H9 (cell line): ENCODE results near the gene CSMD2. TPM values are rescaled to one million over a fixed set of nuclear protein-coding genes. Genes with fewer than 3 reads are reported as not detected.

ENCODE experiments used
- DNase-seq: peaks from one replicate; pipeline ENCODE4 v3.0.0-alpha.2; 2017
- H2AFZ ChIP-seq: one replicate; pipeline ENCODE4 v1.6.1; 2013; ENCODE audit warnings: mild to moderate bottlenecking, low read length, control low read depth, moderate library complexity
- H2AK5ac ChIP-seq: 2 replicates; pipeline ENCODE4 v1.6.1; 2013; ENCODE audit warnings: low read length, control low read depth, mixed read lengths; ENCODE audit not compliant: insufficient read length
- H2BK120ac ChIP-seq: one replicate; pipeline ENCODE4 v1.6.1; 2013; ENCODE audit warnings: low read depth, mild to moderate bottlenecking, low read length, control low read depth, inconsistent platforms; ENCODE audit not compliant: poor library complexity, severe bottlenecking
- H2BK12ac ChIP-seq: 2 replicates; pipeline ENCODE4 v1.6.1; 2013; ENCODE audit warnings: low read length, control low read depth, mixed read lengths, low read depth; ENCODE audit not compliant: insufficient read length
- H2BK15ac ChIP-seq: 2 replicates; pipeline ENCODE4 v1.6.1; 2013; ENCODE audit warnings: low read depth, low read length, control low read depth
- H2BK20ac ChIP-seq: one replicate; pipeline ENCODE4 v1.6.1; 2013; ENCODE audit warnings: low read depth, mild to moderate bottlenecking, low read length, control low read depth, inconsistent platforms; ENCODE audit not compliant: poor library complexity, severe bottlenecking
- H2BK5ac ChIP-seq: 2 replicates; pipeline ENCODE4 v1.6.1; 2013; ENCODE audit warnings: low read length, control low read depth, mixed read lengths; ENCODE audit not compliant: insufficient read length
- H3K14ac ChIP-seq: 2 replicates; pipeline ENCODE4 v1.6.1; 2013; ENCODE audit warnings: low read length, control low read depth; ENCODE audit not compliant: insufficient read depth
- H3K18ac ChIP-seq: 2 replicates; pipeline ENCODE4 v1.6.1; 2013; ENCODE audit warnings: low read depth, mild to moderate bottlenecking, mixed read lengths, low read length, control low read depth; ENCODE audit not compliant: insufficient read length
- H3K23ac ChIP-seq: 2 replicates; pipeline ENCODE4 v1.6.1; 2013; ENCODE audit warnings: low read length, control low read depth, mixed read lengths, low read depth; ENCODE audit not compliant: insufficient read length
- H3K23me2 ChIP-seq: 2 replicates; pipeline ENCODE4 v1.6.1; 2013; ENCODE audit warnings: low read depth, mild to moderate bottlenecking, mixed read lengths, low read length, control low read depth; ENCODE audit not compliant: insufficient read length, poor library complexity, severe bottlenecking
- H3K27ac ChIP-seq: 2 replicates; pipeline ENCODE4 v1.5.1; 2013; ENCODE audit warnings: low read length, control low read depth, mixed read lengths, low read depth; ENCODE audit not compliant: insufficient read length
- H3K27me3 ChIP-seq: 2 replicates; pipeline ENCODE4 v1.6.1; 2013; ENCODE audit warnings: low read length, control low read depth, inconsistent platforms; ENCODE audit not compliant: insufficient read depth
- H3K4ac ChIP-seq: 2 replicates; pipeline ENCODE4 v1.6.1; 2013; ENCODE audit warnings: low read depth, mild to moderate bottlenecking, control low read depth, inconsistent platforms, low read length, moderate library complexity
- H3K4me1 ChIP-seq: 2 replicates; pipeline ENCODE4 v1.6.1; 2013; ENCODE audit warnings: low read length, control low read depth, inconsistent platforms; ENCODE audit not compliant: insufficient read depth
- H3K4me2 ChIP-seq: 2 replicates; pipeline ENCODE4 v1.6.1; 2013; ENCODE audit warnings: low read length, control low read depth, mixed read lengths; ENCODE audit not compliant: insufficient read length, insufficient read depth
- H3K56ac ChIP-seq: 2 replicates; pipeline ENCODE4 v1.6.1; 2013; ENCODE audit warnings: low read depth, mild to moderate bottlenecking, mixed read lengths, low read length, control low read depth; ENCODE audit not compliant: insufficient read length
- H3K79me1 ChIP-seq: 2 replicates; pipeline ENCODE4 v1.6.1; 2013; ENCODE audit warnings: low read depth, mild to moderate bottlenecking, moderate library complexity, low read length, control low read depth, inconsistent platforms; ENCODE audit not compliant: insufficient read depth, poor library complexity, severe bottlenecking
- H3K79me2 ChIP-seq: 2 replicates; pipeline ENCODE4 v1.6.1; 2013; ENCODE audit warnings: low read length, control low read depth, inconsistent platforms; ENCODE audit not compliant: insufficient read depth
- H3K9ac ChIP-seq: 2 replicates; pipeline ENCODE4 v1.6.1; 2013; ENCODE audit warnings: low read length, control low read depth, mixed read lengths; ENCODE audit not compliant: insufficient read length; ENCODE audit errors: extremely low read depth
- H3K9me3 ChIP-seq: one replicate; pipeline ENCODE4 v1.6.1; 2013; ENCODE audit warnings: low read depth, low read length, inconsistent platforms; ENCODE audit not compliant: control insufficient read depth
- H3T11ph ChIP-seq: one replicate; pipeline ENCODE4 v1.6.1; 2013; ENCODE audit warnings: mild to moderate bottlenecking, low read length, control low read depth, inconsistent platforms
- H4K20me1 ChIP-seq: one replicate; pipeline ENCODE4 v1.6.1; 2013; ENCODE audit not compliant: control insufficient read depth, insufficient read length, insufficient read depth
- H4K5ac ChIP-seq: 2 replicates; pipeline ENCODE4 v1.6.1; 2013; ENCODE audit warnings: low read depth, mild to moderate bottlenecking, mixed read lengths, low read length, control low read depth; ENCODE audit not compliant: insufficient read length
- H4K8ac ChIP-seq: replicated peaks from 2 replicates; pipeline ENCODE4 v1.6.1; 2013; ENCODE audit warnings: low read length, control low read depth, mixed read lengths, low read depth; ENCODE audit not compliant: insufficient read length
- H4K91ac ChIP-seq: 2 replicates; pipeline ENCODE4 v1.6.1; 2013; ENCODE audit warnings: low read depth, mild to moderate bottlenecking, moderate library complexity, mixed read lengths, low read length, control low read depth; ENCODE audit not compliant: insufficient read length
- H3K27ac Mint-ChIP-seq, 3 experiments: 2 replicates in 2 of 3; 3 replicates in 1 of 3; pipeline ENCODE4 v1.8.0; 2020 to 2021; ENCODE audit warnings: mixed read lengths in 3 of 3, mild to moderate bottlenecking in 1 of 3, moderate library complexity in 1 of 3
- H3K27me3 Mint-ChIP-seq: 2 replicates; pipeline ENCODE4 v1.8.0; 2021; ENCODE audit warnings: low read depth, mild to moderate bottlenecking, moderate library complexity, mixed read lengths
- H3K36me3 Mint-ChIP-seq, 3 experiments: 2 replicates in 2 of 3; 3 replicates in 1 of 3; pipeline ENCODE4 v1.8.0; 2020 to 2021; ENCODE audit warnings: low read depth in 3 of 3, mixed read lengths in 3 of 3; ENCODE audit not compliant: insufficient read depth in 1 of 3
- H3K4me1 Mint-ChIP-seq, 2 experiments: 2 replicates each; pipeline ENCODE4 v1.8.0; 2020; ENCODE audit warnings: mixed read lengths in 2 of 2
- H3K4me3 Mint-ChIP-seq, 2 experiments: 2 replicates in 1 of 2; 3 replicates in 1 of 2; pipeline ENCODE4 v1.8.0; 2020 to 2021; ENCODE audit warnings: mild to moderate bottlenecking in 2 of 2, mixed read lengths in 2 of 2, moderate library complexity in 1 of 2
- H3K9me3 Mint-ChIP-seq, 2 experiments: 2 replicates in 1 of 2; 3 replicates in 1 of 2; pipeline ENCODE4 v1.8.0; 2020; ENCODE audit warnings: mild to moderate bottlenecking in 2 of 2, mixed read lengths in 2 of 2, moderate library complexity in 1 of 2
- WGBS: extraction: QIAGEN DNeasy Blood & Tissue Kit; methylation state at CpG from one replicate; pipeline ENCODE4 v1.1.7; 2013; ENCODE audit warnings: missing lambda C conversion rate, low lambda C conversion rate, mixed read lengths; ENCODE audit not compliant: insufficient read length; ENCODE audit errors: extremely low coverage; 5-methylcytosine and 5-hydroxymethylcytosine counted together
- total RNA-seq: library from RNA; stranded (reverse); gene quantifications from 2 replicates; pipeline ENCODE4 v1.2.1, GENCODE V29; 2021
- TF ChIP-seq, protein P1 (sequence below): fragments of 200-600 bp; sonication (generic); conservative IDR thresholded peaks from 3 replicates; pipeline ENCODE4 v1.8.0; 2021; ENCODE audit warnings: antibody characterized with exemption, mild to moderate bottlenecking

CSMD2 gene
- total RNA-seq, 1 experiment from 2014 or later = 6.4 TPM

DNA sequence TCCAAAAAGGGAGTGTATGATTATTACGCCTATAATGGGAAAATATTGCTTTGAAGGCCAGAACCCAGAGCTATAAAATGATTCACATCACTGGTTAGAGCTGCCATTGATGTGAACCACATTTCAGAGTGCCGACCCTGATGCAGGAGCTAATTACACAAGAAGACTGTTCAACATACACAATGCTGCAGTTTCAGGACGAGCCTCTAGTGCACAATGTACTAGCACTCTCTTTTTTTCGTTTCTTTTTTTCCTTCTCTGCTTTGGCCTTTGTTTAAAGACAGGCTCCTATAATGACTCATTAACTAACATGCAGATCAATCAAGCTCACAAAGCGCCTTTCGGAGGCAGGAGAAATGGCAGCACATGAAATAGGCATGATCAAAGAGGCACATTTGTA is 367.2 kb downstream of the CSMD2 start:
- H3K36me3 Mint-ChIP-seq = peaks cover 36 to 42% (median 37%) of the 10 kb centered on the region in 3 experiments
- DNase-seq = no peak
- no CpG with 5 or more reads among the region's 6 CpGs for WGBS

More for the DNA sequence above, 367.2 kb downstream of the CSMD2 start:
- Histone ChIP-seq H3K23ac (no peak overlapping the region), H2BK120ac (no peak overlapping the region), H2BK12ac (no peak overlapping the region), H4K8ac (no peak overlapping the region), H3K9ac (no peak overlapping the region), H3K14ac (no peak overlapping the region), H3K9me3 (peaks cover 5% of the 10 kb centered on the region), H2BK20ac (no peak overlapping the region), H3K79me1 (no peaks in the 10 kb centered on the region), H2AFZ (no peak overlapping the region), H3K4me1 (no peaks in the 10 kb centered on the region), H3K79me2 (no peaks in the 10 kb centered on the region), H3T11ph (no peak overlapping the region), H2BK15ac (no peak overlapping the region), H3K56ac (no peak overlapping the region), H3K4me2 (no peak overlapping the region), H4K20me1 (no peaks in the 10 kb centered on the region), H3K4ac (no peak overlapping the region), H2AK5ac (no peak overlapping the region), H4K91ac (no peak overlapping the region), H2BK5ac (no peak overlapping the region), H3K27me3 (no peaks in the 10 kb centered on the region), H4K5ac (no peak overlapping the region), H3K18ac (no peak overlapping the region), H3K27ac (no peak overlapping the region), H3K23me2 (no peaks in the 10 kb centered on the region)
- TF ChIP-seq, protein P1, sequence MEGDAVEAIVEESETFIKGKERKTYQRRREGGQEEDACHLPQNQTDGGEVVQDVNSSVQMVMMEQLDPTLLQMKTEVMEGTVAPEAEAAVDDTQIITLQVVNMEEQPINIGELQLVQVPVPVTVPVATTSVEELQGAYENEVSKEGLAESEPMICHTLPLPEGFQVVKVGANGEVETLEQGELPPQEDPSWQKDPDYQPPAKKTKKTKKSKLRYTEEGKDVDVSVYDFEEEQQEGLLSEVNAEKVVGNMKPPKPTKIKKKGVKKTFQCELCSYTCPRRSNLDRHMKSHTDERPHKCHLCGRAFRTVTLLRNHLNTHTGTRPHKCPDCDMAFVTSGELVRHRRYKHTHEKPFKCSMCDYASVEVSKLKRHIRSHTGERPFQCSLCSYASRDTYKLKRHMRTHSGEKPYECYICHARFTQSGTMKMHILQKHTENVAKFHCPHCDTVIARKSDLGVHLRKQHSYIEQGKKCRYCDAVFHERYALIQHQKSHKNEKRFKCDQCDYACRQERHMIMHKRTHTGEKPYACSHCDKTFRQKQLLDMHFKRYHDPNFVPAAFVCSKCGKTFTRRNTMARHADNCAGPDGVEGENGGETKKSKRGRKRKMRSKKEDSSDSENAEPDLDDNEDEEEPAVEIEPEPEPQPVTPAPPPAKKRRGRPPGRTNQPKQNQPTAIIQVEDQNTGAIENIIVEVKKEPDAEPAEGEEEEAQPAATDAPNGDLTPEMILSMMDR = no peak
- Mint-ChIP-seq H3K27ac (no peak overlapping the region), H3K9me3 (peaks cover 9 to 18% of the 10 kb centered on the region in 2 experiments), H3K4me1 (no peaks in the 10 kb centered on the region; a peak in 1 of 4 replicates), H3K4me3 (no peak overlapping the region), H3K27me3 (no peaks in the 10 kb centered on the region; the same call in none of the 2 replicates)
